ENCODE data around the gene PIK3C2A. TPM values are rescaled to one million over a fixed set of nuclear protein-coding genes. Genes with fewer than 3 reads are reported as not detected.

PIK3C2A gene
- total and polyA plus RNA-seq, 2 of the 13 experiments (the other 11 are each of a cell fraction or from before 2014, with no cell fraction given): 27.5 to 49.9 TPM

DNA sequence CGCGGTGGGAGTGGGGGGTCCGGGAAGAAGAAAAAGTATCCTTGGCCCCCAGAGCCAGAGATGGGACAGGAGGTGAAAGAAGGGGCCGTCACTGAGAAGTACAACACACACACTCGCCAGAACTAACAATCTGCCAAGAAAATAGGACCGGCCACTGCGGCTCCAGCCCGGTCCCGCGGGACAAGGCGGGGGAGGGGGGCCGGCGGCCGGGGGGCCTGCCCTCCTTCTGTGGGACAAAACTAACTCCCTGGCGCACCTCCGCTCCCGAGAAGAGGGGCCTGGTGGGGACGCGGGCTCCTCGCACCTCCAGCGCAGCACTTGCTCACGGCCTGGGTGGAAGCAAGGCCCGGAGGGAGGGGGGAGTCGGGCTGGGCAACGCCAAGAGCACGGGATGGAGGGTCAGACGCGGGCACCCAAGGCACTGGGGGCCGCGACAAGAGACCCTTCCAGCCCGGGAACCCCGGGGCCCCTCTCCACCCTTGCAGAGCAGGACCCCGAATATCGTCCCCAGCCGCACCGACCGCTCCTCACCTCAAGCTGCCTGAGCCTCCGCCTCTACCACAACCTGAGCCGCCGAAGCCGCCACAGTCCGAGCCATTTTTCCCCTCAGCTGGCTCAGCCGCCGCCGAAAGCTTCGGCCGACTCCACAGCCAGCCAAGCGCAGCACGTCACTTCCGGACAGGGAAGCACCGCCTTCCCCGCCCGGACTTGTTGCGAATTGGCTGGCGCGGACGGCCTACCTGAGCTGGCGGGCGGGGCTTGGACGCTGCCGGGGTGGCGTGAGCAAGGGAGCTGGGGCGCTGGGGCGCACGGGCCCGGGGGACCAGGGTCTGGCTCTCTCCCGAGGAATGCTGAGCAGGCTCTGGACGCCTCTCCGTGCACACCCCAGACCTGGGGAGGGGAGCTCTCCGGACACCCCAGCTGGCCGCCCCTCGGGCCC is at the start of gene PIK3C2A (continued):
- no peak for TF ChIP-seq ZNF577 (CRISPR knock-in tag; IDR thresholded peaks at IDR 0.05; ENCODE audit: borderline replicate concordance, low read depth)
- peak; percentile 65 for TF ChIP-seq AGO2 (optimal IDR thresholded peaks at IDR 0.05; ENCODE audit: low read depth, low read length)
- TF ChIP-seq SALL2 (CRISPR knock-in tag; IDR thresholded peaks at IDR 0.05): no peak
- TF ChIP-seq ZFP41 (CRISPR knock-in tag; IDR thresholded peaks at IDR 0.05; ENCODE audit: borderline replicate concordance): 0 out of 2 replicates have a peak, but pooled peaks have one; percentile 26
- TF ChIP-seq ELF4 (CRISPR knock-in tag; IDR thresholded peaks at IDR 0.05; ENCODE audit: borderline replicate concordance): peak; percentile 79
- peak; percentile 78; the same call in 1 of the 2 replicates for TF ChIP-seq MYC (CRISPR knock-in tag; IDR thresholded peaks at IDR 0.05; ENCODE audit: borderline replicate concordance)
- TF ChIP-seq ZNF274 (CRISPR knock-in tag; IDR thresholded peaks at IDR 0.05): peak; percentile 75; the same call in 1 of the 2 replicates
- no peak; the same call in none of the 2 replicates for TF ChIP-seq ARID5B (CRISPR knock-in tag; IDR thresholded peaks at IDR 0.05)
- TF ChIP-seq ELF3 (CRISPR knock-in tag; IDR thresholded peaks at IDR 0.05): peak; percentile 42; the same call in 1 of the 2 replicates
- no peak; the same call in 1 of the 2 replicates for TF ChIP-seq MEIS2 (CRISPR knock-in tag; IDR thresholded peaks at IDR 0.05)
- TF ChIP-seq, protein P1, sequence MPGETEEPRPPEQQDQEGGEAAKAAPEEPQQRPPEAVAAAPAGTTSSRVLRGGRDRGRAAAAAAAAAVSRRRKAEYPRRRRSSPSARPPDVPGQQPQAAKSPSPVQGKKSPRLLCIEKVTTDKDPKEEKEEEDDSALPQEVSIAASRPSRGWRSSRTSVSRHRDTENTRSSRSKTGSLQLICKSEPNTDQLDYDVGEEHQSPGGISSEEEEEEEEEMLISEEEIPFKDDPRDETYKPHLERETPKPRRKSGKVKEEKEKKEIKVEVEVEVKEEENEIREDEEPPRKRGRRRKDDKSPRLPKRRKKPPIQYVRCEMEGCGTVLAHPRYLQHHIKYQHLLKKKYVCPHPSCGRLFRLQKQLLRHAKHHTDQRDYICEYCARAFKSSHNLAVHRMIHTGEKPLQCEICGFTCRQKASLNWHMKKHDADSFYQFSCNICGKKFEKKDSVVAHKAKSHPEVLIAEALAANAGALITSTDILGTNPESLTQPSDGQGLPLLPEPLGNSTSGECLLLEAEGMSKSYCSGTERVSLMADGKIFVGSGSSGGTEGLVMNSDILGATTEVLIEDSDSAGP (CRISPR knock-in tag; IDR thresholded peaks at IDR 0.05; ENCODE audit: borderline replicate concordance): peak; percentile 85; the same call in 1 of the 2 replicates
- peak; percentile 73; the same call in 1 of the 2 replicates for TF ChIP-seq ZNF878 (CRISPR knock-in tag; IDR thresholded peaks at IDR 0.05)
- TF ChIP-seq KLF16 (CRISPR knock-in tag; IDR thresholded peaks at IDR 0.05): peak in 1 of 2 experiments; percentile 45; a peak in 2 of 4 replicates
- no peak for TF ChIP-seq ZNF629 (CRISPR knock-in tag; conservative IDR thresholded peaks at IDR 0.05)
- no peak for TF ChIP-seq ZNF20 (CRISPR knock-in tag; IDR thresholded peaks at IDR 0.05)
- no peak for TF ChIP-seq RAD51 (IDR thresholded peaks at IDR 0.05; ENCODE audit: borderline replicate concordance)
- no peak for TF ChIP-seq ZBTB39 (CRISPR knock-in tag; IDR thresholded peaks at IDR 0.05)
- TF ChIP-seq MTF1 (CRISPR knock-in tag; IDR thresholded peaks at IDR 0.05): no peak
- no peak for TF ChIP-seq ZNF569 (CRISPR knock-in tag; IDR thresholded peaks at IDR 0.05; ENCODE audit: borderline replicate concordance)
- TF ChIP-seq ATAD3A (CRISPR knock-in tag; IDR thresholded peaks at IDR 0.05): no peak
- peak; percentile 80 for TF ChIP-seq NFYB (CRISPR knock-in tag; IDR thresholded peaks at IDR 0.05)
- no peak for TF ChIP-seq ZC3H13 (CRISPR knock-in tag; IDR thresholded peaks at IDR 0.05)

All from HepG2 (cell line).